Prostate gland (tissue), 2 donors: ENCODE data around the gene FALEC.
"Not testable (repeated sequence)": the region's sequence is repeated elsewhere in the genome, so short reads cannot be mapped to it uniquely, and the experiment has no call there.

Source experiments
- CTCF ChIP-seq, 4 experiments: fragments of 200-600 bp in 2 of 4; fragments of 450-650 bp in 2 of 4; sonication (generic) in 2 of 4; IDR thresholded peaks; 1 replicate in 3 of 4; 2 replicates in 1 of 4; pipeline ENCODE4 v1.5.1; 2016 to 2019; ENCODE audit warnings: antibody characterized with exemption in 4 of 4, mild to moderate bottlenecking in 2 of 4, moderate library complexity in 2 of 4
- POLR2A ChIP-seq: fragments of 450-650 bp; IDR thresholded peaks from one replicate; pipeline ENCODE4 v1.6.1; 2016; ENCODE audit warnings: antibody characterized with exemption, mild to moderate bottlenecking
- POLR2AphosphoS5 ChIP-seq: sonication (generic); formaldehyde crosslinking; IDR thresholded peaks from one replicate; pipeline ENCODE4 v1.6.1; 2017; ENCODE audit warnings: antibody characterized with exemption

DNA sequence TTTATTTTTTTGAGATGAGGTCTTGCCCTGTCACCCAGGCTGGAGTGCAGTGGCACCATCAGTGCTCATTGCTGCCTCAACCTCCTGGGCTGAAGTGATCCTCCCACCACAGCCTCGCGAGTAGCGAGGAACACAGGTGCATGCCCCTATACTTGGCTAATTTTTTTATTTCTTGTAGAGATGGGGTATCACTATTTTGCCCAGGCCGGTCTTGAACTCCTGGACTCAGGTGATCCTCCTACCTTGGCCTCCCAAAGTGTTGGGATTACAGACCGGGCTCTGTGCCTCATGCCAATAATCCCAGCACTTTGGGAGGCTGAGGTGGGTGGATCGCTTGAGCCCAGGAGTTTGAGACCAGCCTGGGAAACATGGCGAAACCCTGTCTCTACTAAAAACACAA is 65.9 kb downstream of the FALEC start:
- not testable (repeated sequence) for TF ChIP-seq CTCF (IDR thresholded peaks at IDR 0.05); POLR2AphosphoS5; POLR2A
